Stimulated activated naive CD8-positive, alpha-beta T cell treated with anti-CD3 and anti-CD28 coated beads, Interleukin-15, Interleukin-2, amounts not matched to agents 100 ng/mL and 50 ng/mL, for 24 hours (primary cell): ENCODE results near the gene DPF3.

Source experiments
- H3K27ac Mint-ChIP-seq: one replicate; pipeline ENCODE4 v1.8.0; 2021; ENCODE audit warnings: mild to moderate bottlenecking, mixed read lengths
- H3K27me3 Mint-ChIP-seq: one replicate; pipeline ENCODE4 v1.8.0; 2021; ENCODE audit warnings: mixed read lengths
- H3K36me3 Mint-ChIP-seq: one replicate; pipeline ENCODE4 v1.8.0; 2021; ENCODE audit warnings: low read depth, mixed read lengths
- H3K4me1 Mint-ChIP-seq: one replicate; pipeline ENCODE4 v1.8.0; 2021; ENCODE audit warnings: low read depth, mixed read lengths
- H3K4me3 Mint-ChIP-seq: one replicate; pipeline ENCODE4 v1.8.0; 2021; ENCODE audit warnings: mild to moderate bottlenecking, mixed read lengths
- H3K9me3 Mint-ChIP-seq: one replicate; pipeline ENCODE4 v1.8.0; 2021; ENCODE audit warnings: mixed read lengths

The DPF3 gene

GRCh38 chr14:72675126-72675525 lies 218.8 kb downstream of the DPF3 start:
- Mint-ChIP-seq H3K9me3 (no peaks in the 10 kb centered on the region), H3K27me3 (peaks cover 3% of the 10 kb centered on the region), H3K36me3 (peaks cover 9% of the 10 kb centered on the region), H3K4me3 (no peak overlapping the region), H3K27ac (no peak overlapping the region), H3K4me1 (peaks cover 7% of the 10 kb centered on the region)

DNA sequence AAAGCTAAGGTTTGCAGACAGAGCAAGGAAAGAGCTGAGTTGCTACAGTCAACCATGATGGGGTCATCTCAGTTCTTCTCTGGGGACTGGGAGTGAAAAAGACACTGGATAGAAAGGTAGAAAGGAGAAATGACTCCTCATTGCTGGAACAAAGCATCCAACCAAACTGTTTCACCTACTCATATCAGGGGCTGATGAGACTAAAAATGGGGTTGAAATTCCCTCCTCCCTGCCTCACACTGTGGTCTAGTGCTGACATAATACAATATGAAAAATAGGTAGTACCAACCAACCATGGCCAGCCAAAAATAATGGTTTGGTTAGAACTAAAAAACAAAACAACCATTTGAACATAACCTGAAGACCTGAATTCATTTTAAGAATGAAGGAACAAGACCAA lies 220.7 kb downstream of the DPF3 start:
- H3K27me3 Mint-ChIP-seq, result peaks cover 3% of the 10 kb centered on the region
- H3K27ac Mint-ChIP-seq, result no peak overlapping the region
- H3K4me3 Mint-ChIP-seq, result no peak overlapping the region
- H3K36me3 Mint-ChIP-seq, result peaks cover 11% of the 10 kb centered on the region
- no peaks in the 10 kb centered on the region for H3K9me3 Mint-ChIP-seq
- peaks cover 7% of the 10 kb centered on the region for H3K4me1 Mint-ChIP-seq

- H3K4me3 Mint-ChIP-seq, result no peak overlapping the region
- peaks cover 3% of the 10 kb centered on the region for H3K27me3 Mint-ChIP-seq
- H3K9me3 Mint-ChIP-seq, result no peaks in the 10 kb centered on the region
- H3K4me1 Mint-ChIP-seq, result peaks cover 8% of the 10 kb centered on the region
- no peak overlapping the region for H3K27ac Mint-ChIP-seq
- H3K36me3 Mint-ChIP-seq, result peaks cover 10% of the 10 kb centered on the region
Measured at GRCh38 chr14:72666610-72667009, 227.3 kb downstream of the DPF3 start.

DNA sequence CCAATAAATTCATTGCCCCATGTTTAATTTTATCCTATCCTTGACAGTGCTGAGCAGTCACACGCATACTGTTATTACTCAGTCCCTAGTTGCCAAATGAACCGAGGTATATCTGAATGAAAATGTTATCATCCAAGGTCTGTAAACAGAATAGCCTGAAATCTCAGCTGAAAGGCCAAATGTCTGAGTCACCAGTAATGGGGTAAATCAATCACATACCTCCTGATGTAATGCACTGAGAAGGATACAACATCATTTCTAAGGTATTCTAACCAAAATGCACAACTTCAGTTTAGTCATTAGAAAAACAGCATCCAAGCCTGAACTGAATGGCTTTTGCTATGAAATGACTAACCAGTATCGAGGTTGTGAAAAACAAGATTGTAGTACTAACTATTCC lies 228.6 kb downstream of the DPF3 start:
- no peak overlapping the region for H3K4me3 Mint-ChIP-seq
- H3K9me3 Mint-ChIP-seq, result no peaks in the 10 kb centered on the region
- H3K27me3 Mint-ChIP-seq, result no peaks in the 10 kb centered on the region
- H3K4me1 Mint-ChIP-seq, result peaks cover 8% of the 10 kb centered on the region
- H3K36me3 Mint-ChIP-seq, result peaks cover 4% of the 10 kb centered on the region
- H3K27ac Mint-ChIP-seq, result no peak overlapping the region

DNA sequence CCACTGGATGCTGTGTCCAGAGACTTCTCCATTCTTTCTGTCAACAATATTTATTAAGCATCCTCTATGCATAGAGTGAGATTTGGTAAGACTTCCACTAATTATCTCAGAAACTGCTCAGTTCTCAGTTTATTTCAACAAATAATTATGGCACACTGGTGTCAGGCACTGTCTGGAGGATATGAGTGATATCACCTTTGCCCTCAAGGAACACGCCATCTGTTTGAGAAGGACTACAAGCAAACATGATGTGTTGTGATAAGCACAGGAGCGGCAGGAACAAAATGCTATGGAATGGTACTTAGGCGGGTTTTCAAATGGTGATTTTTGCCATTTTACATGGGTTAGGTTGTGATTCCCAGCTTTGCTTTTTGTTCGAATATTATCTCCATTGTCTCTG lies 229.2 kb downstream of the DPF3 start:
- H3K9me3 Mint-ChIP-seq, result no peaks in the 10 kb centered on the region
- H3K27ac Mint-ChIP-seq, result no peak overlapping the region
- no peaks in the 10 kb centered on the region for H3K36me3 Mint-ChIP-seq
- H3K4me1 Mint-ChIP-seq, result peaks cover 8% of the 10 kb centered on the region
- H3K27me3 Mint-ChIP-seq, result no peaks in the 10 kb centered on the region
- no peak overlapping the region for H3K4me3 Mint-ChIP-seq

- H3K4me1 Mint-ChIP-seq, result peaks cover 8% of the 10 kb centered on the region
- no peaks in the 10 kb centered on the region for H3K36me3 Mint-ChIP-seq
- H3K27ac Mint-ChIP-seq, result no peak overlapping the region
- no peaks in the 10 kb centered on the region for H3K9me3 Mint-ChIP-seq
- no peak overlapping the region for H3K4me3 Mint-ChIP-seq
- H3K27me3 Mint-ChIP-seq, result no peaks in the 10 kb centered on the region
Measured at GRCh38 chr14:72663956-72664650, 229.8 kb downstream of the DPF3 start.

- no peak overlapping the region for H3K4me3 Mint-ChIP-seq
- H3K36me3 Mint-ChIP-seq, result no peaks in the 10 kb centered on the region
- H3K9me3 Mint-ChIP-seq, result no peaks in the 10 kb centered on the region
- no peaks in the 10 kb centered on the region for H3K27me3 Mint-ChIP-seq
- peak overlapping the region; percentile 43 for H3K27ac Mint-ChIP-seq
- peaks cover 8% of the 10 kb centered on the region for H3K4me1 Mint-ChIP-seq
Measured at GRCh38 chr14:72663076-72663487, 230.8 kb downstream of the DPF3 start.

DNA sequence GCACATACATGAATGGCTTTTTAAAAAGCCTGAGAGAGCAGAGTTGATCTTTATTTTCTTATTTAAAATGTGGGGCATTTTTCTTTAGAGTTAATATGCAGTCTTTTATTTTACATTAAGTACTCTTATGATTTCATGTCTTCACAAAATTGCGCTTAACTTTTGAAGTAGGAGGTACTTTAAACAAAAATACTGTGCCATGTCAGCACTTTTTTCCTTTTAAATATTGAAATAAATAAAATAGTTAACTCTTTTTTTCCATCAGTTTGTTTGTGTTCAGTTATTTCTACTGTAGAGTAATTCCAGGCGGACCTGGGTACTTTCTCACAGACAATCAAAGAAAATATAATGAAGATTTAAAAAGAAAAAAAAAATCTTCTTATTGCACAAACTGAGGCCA lies 231.7 kb downstream of the DPF3 start:
- no peaks in the 10 kb centered on the region for H3K9me3 Mint-ChIP-seq
- H3K27me3 Mint-ChIP-seq, result no peaks in the 10 kb centered on the region
- no peak overlapping the region for H3K27ac Mint-ChIP-seq
- H3K4me3 Mint-ChIP-seq, result no peak overlapping the region
- H3K36me3 Mint-ChIP-seq, result no peaks in the 10 kb centered on the region
- H3K4me1 Mint-ChIP-seq, result peaks cover 8% of the 10 kb centered on the region

DNA sequence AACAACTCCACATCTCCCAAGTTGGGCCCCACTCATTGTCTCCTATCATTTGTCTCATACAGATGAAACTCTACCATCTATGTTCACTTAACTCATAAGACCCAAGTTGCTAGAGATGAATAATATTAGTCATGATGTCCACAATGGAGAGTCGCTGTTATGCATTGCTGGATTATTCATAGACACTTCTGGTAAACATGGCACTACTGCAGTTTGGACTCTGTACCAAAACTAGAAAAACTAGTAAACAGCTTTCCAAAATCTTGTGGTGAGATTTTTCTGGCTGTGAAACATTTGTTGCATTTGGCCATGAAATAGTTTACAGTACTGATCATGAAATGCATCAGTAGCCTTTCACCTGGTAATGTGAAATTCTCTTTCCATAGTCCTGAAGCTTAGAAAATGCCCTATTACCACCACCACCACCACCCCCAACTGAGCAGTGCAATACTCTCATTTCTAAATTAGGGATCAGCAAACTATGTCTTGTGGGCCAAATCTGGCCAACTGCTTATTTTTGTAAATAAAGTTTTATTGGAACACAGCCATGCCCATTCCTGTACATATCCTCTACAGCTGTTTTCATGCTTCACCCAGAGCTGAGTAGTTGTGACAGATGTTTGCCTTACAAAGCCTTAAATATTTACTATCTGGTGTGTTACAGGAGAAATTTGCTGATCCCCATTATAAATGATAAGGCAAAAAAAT lies 236.5 kb downstream of the DPF3 start:
- Mint-ChIP-seq H3K4me3 (no peak overlapping the region), H3K36me3 (no peaks in the 10 kb centered on the region), H3K9me3 (no peaks in the 10 kb centered on the region), H3K27me3 (no peaks in the 10 kb centered on the region), H3K4me1 (no peaks in the 10 kb centered on the region), H3K27ac (no peak overlapping the region)

DNA sequence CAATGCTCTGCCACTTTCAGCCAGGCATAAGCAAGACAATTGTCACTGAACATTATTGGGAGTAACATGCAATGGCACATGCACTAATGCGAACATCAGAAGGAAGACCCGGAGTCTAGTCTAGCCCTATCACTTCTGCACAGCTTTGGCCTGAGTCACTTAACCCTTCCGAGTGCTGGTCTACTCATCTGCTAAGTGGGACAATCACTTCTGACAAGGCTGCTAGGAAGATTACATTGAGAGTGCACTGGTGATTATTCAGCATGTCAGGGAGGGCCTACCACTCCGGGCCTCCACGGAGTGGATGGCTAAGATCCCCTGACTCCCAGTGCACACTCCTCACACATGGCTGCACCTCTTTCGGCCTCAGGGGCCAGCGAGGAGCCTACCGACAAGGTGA lies 240.9 kb downstream of the DPF3 start:
- H3K9me3 Mint-ChIP-seq, result no peaks in the 10 kb centered on the region
- no peak overlapping the region for H3K27ac Mint-ChIP-seq
- H3K4me1 Mint-ChIP-seq, result no peaks in the 10 kb centered on the region
- no peaks in the 10 kb centered on the region for H3K36me3 Mint-ChIP-seq
- no peaks in the 10 kb centered on the region for H3K27me3 Mint-ChIP-seq
- H3K4me3 Mint-ChIP-seq, result no peak overlapping the region

- no peaks in the 10 kb centered on the region for H3K27me3 Mint-ChIP-seq
- H3K4me1 Mint-ChIP-seq, result no peaks in the 10 kb centered on the region
- no peaks in the 10 kb centered on the region for H3K9me3 Mint-ChIP-seq
- no peak overlapping the region for H3K4me3 Mint-ChIP-seq
- no peaks in the 10 kb centered on the region for H3K36me3 Mint-ChIP-seq
- H3K27ac Mint-ChIP-seq, result no peak overlapping the region
Measured at GRCh38 chr14:72652179-72652578, 241.7 kb downstream of the DPF3 start.

DNA sequence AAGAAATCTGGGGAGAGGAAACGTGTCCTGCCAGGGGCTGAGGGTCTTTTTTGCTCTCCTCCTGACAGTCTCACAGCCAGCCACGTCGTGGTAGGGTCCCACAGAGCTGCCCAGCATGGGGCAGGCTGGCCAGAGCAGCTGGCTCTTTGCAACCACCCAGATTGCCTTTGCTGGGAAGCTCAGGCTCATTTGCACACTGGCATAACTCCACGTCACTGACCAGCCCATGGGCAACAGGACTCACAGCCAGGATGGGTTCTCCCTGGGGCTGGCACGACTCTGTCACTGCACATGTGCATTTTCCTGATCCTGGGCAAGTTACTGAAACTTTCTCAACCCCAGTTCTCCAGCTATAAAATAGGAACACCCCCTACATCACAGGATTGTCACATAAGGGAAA lies 242.2 kb downstream of the DPF3 start:
- H3K4me3 Mint-ChIP-seq, result no peak overlapping the region
- no peaks in the 10 kb centered on the region for H3K4me1 Mint-ChIP-seq
- H3K27me3 Mint-ChIP-seq, result no peaks in the 10 kb centered on the region
- no peaks in the 10 kb centered on the region for H3K36me3 Mint-ChIP-seq
- H3K9me3 Mint-ChIP-seq, result no peaks in the 10 kb centered on the region
- H3K27ac Mint-ChIP-seq, result no peak overlapping the region

- no peak overlapping the region for H3K27ac Mint-ChIP-seq
- H3K36me3 Mint-ChIP-seq, result no peaks in the 10 kb centered on the region
- H3K9me3 Mint-ChIP-seq, result no peaks in the 10 kb centered on the region
- peaks cover 2% of the 10 kb centered on the region for H3K27me3 Mint-ChIP-seq
- no peak overlapping the region for H3K4me3 Mint-ChIP-seq
- no peaks in the 10 kb centered on the region for H3K4me1 Mint-ChIP-seq
Measured at GRCh38 chr14:72651081-72651480, 242.8 kb downstream of the DPF3 start.

DNA sequence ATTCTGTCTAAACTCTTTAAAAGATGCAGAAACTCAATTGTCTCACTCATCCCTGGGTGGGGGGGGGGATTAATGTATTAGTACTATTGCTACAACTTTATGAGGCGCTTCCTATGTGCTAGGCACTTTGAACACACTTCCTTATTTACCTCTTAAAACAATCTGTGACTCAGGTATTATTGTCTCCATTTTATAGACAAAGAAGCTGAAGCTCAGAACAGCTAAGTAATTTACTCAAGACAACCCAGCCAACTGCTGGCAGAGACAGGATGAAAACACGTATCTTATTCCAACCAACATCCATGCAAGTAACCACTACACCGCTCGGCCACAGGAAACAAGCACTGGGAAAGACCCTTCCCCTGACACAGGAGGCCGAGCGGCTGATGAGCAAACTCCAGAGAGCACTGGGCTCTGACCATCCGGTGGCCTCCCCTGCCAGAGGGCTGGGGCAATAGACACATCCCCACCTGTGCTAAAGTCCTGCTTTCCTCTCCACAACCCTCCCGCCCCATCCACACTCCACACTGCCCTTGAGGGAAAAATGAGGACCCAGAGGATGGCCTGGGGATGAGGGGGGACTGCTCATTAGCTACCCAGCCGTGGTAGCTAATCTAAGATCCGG lies 244.2 kb downstream of the DPF3 start:
- Mint-ChIP-seq H3K4me3 (no peak overlapping the region), H3K36me3 (no peaks in the 10 kb centered on the region), H3K9me3 (no peaks in the 10 kb centered on the region), H3K27ac (no peak overlapping the region), H3K4me1 (no peaks in the 10 kb centered on the region), H3K27me3 (peaks cover 4% of the 10 kb centered on the region)

- Mint-ChIP-seq H3K36me3 (no peaks in the 10 kb centered on the region), H3K27ac (no peak overlapping the region), H3K27me3 (peaks cover 4% of the 10 kb centered on the region), H3K4me3 (no peak overlapping the region), H3K9me3 (no peaks in the 10 kb centered on the region), H3K4me1 (no peaks in the 10 kb centered on the region)
Measured at GRCh38 chr14:72647782-72648181, 246.1 kb downstream of the DPF3 start.
